ENCODE measurements around the gene GAS6. TPM values are rescaled to one million over a fixed set of nuclear protein-coding genes. Genes with fewer than 3 reads are reported as not detected.
"Not testable (repeated sequence)": the region's sequence is repeated elsewhere in the genome, so short reads cannot be mapped to it uniquely, and the experiment has no call there.

The GAS6 gene
- total and polyA plus RNA-seq, 2 donors (not counting 3 experiments of a cell fraction or from before 2014, with no cell fraction given) = 69.2 to 109 TPM

- Histone ChIP-seq H4K20me1 (replicated peaks; ENCODE audit: control insufficient read depth, extremely low read depth, insufficient read depth, low read length) (no peaks in the 10 kb centered on the region), H3K9ac (replicated peaks; ENCODE audit: extremely low read depth, insufficient read depth, low read length) (no peak overlapping the region), H3K79me2 (ENCODE audit: control insufficient read depth, insufficient read depth, low read length) (no peaks in the 10 kb centered on the region), H3K27ac (ENCODE audit: insufficient read depth, low read depth, low read length) (no peak overlapping the region), H3K27me3 (ENCODE audit: control insufficient read depth in 2 of 2, insufficient read depth in 2 of 2, low read length in 2 of 2) (no peaks in the 10 kb centered on the region), H3K36me3 (ENCODE audit: control insufficient read depth in 2 of 2, extremely low read depth in 1 of 2, insufficient read depth in 2 of 2, low read length in 2 of 2) (peaks cover 0 to 18% of the 10 kb centered on the region in 2 experiments), H3K4me3 (replicated peaks in 1 of 3; ENCODE audit: insufficient read depth in 1 of 3, low read depth in 1 of 3, low read length in 3 of 3) (no peak overlapping the region), H3K9me3 (replicated peaks; ENCODE audit: control insufficient read depth, insufficient read depth, low read length) (no peaks in the 10 kb centered on the region), H3K9me1 (replicated peaks; ENCODE audit: control insufficient read depth, extremely low read depth, insufficient read depth, low read length) (no peaks in the 10 kb centered on the region), H3K4me2 (ENCODE audit: insufficient read depth, low read length) (no peak overlapping the region), H2AFZ (ENCODE audit: low read depth, low read length) (no peak overlapping the region), H3K4me1 (ENCODE audit: control insufficient read depth, extremely low read depth, insufficient read depth, low read length) (no peaks in the 10 kb centered on the region)
- TF ChIP-seq POLR2A (IDR thresholded peaks at IDR 0.05; ENCODE audit: low read depth, low read length) (no peak), MAX (IDR thresholded peaks at IDR 0.05; ENCODE audit: insufficient read depth, insufficient read length) (no peak), FOS (IDR thresholded peaks at IDR 0.05; ENCODE audit: borderline replicate concordance, insufficient read depth, low read length) (no peak), GATA2 (IDR thresholded peaks at IDR 0.05; ENCODE audit: insufficient read depth, insufficient read length, low read depth, low read length) (no peak), EZH2 (IDR thresholded peaks at IDR 0.05; ENCODE audit: borderline replicate concordance, low read depth, low read length, severe bottlenecking) (no peak), MYC (IDR thresholded peaks at IDR 0.05; ENCODE audit: low read depth, low read length) (no peak), JUN (IDR thresholded peaks at IDR 0.05; ENCODE audit: borderline replicate concordance, insufficient read depth, insufficient read length, low read depth) (no peak), POLR2AphosphoS5 (IDR thresholded peaks at IDR 0.05; ENCODE audit: insufficient read depth, low read depth, low read length) (no peak)
- TF ChIP-seq, protein P1, sequence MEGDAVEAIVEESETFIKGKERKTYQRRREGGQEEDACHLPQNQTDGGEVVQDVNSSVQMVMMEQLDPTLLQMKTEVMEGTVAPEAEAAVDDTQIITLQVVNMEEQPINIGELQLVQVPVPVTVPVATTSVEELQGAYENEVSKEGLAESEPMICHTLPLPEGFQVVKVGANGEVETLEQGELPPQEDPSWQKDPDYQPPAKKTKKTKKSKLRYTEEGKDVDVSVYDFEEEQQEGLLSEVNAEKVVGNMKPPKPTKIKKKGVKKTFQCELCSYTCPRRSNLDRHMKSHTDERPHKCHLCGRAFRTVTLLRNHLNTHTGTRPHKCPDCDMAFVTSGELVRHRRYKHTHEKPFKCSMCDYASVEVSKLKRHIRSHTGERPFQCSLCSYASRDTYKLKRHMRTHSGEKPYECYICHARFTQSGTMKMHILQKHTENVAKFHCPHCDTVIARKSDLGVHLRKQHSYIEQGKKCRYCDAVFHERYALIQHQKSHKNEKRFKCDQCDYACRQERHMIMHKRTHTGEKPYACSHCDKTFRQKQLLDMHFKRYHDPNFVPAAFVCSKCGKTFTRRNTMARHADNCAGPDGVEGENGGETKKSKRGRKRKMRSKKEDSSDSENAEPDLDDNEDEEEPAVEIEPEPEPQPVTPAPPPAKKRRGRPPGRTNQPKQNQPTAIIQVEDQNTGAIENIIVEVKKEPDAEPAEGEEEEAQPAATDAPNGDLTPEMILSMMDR (IDR thresholded peaks at IDR 0.05; ENCODE audit: extremely low read depth in 1 of 2, insufficient read depth in 1 of 2, low read depth in 1 of 2, low read length in 2 of 2) = no peak
- dilution Hi-C loops (cut with MboI; ENCODE audit: extremely low pct_ligation_motif_present, low sequenced_read_pairs) (no loop called here), intact Hi-C loops (cut with micrococcal nuclease) (no loop called here)
- no TSS peak for BruUV-seq (replicated peaks)
- DNase-seq (ENCODE audit: low read depth, low spot score) (no peak), FAIRE-seq (no peak)
- POLR2A ChIA-PET = no interaction called here
- CTCF ChIA-PET = no interaction called here
Observed at GRCh38 chr13:113831061-113831460, 32.8 kb downstream of the GAS6 start.

GRCh38 chr13:113830426-113830950, 33.4 kb downstream of the GAS6 start:
- DNase-seq (ENCODE audit: low read depth, low spot score); CTCF ChIA-PET; H3K9ac ChIP-seq (replicated peaks; ENCODE audit: extremely low read depth, insufficient read depth, low read length); H3K79me2 ChIP-seq (ENCODE audit: control insufficient read depth, insufficient read depth, low read length); BruUV-seq (replicated peaks); dilution Hi-C loops (cut with MboI; ENCODE audit: extremely low pct_ligation_motif_present, low sequenced_read_pairs); H3K4me3 ChIP-seq (replicated peaks in 1 of 3; ENCODE audit: insufficient read depth in 1 of 3, low read depth in 1 of 3, low read length in 3 of 3); H3K9me1 ChIP-seq (replicated peaks; ENCODE audit: control insufficient read depth, extremely low read depth, insufficient read depth, low read length); H3K27me3 ChIP-seq (ENCODE audit: control insufficient read depth in 2 of 2, insufficient read depth in 2 of 2, low read length in 2 of 2); H3K4me2 ChIP-seq (ENCODE audit: insufficient read depth, low read length); H3K4me1 ChIP-seq (ENCODE audit: control insufficient read depth, extremely low read depth, insufficient read depth, low read length); H4K20me1 ChIP-seq (replicated peaks; ENCODE audit: control insufficient read depth, extremely low read depth, insufficient read depth, low read length); POLR2A ChIA-PET; H3K9me3 ChIP-seq (replicated peaks; ENCODE audit: control insufficient read depth, insufficient read depth, low read length); H2AFZ ChIP-seq (ENCODE audit: low read depth, low read length); FAIRE-seq; H3K27ac ChIP-seq (ENCODE audit: insufficient read depth, low read depth, low read length); intact Hi-C loops (cut with micrococcal nuclease): not testable (repeated sequence)
- peaks cover 0 to 20% of the 10 kb centered on the region in 2 experiments for H3K36me3 ChIP-seq (ENCODE audit: control insufficient read depth in 2 of 2, extremely low read depth in 1 of 2, insufficient read depth in 2 of 2, low read length in 2 of 2)

Data from endothelial cell of umbilical vein (primary cell).